Keratinocyte (primary cell): ENCODE results near the gene CORO2B.

Experiments
- CTCF ChIP-seq, 3 experiments: IDR thresholded peaks in 1 of 3; conservative IDR thresholded peaks in 1 of 3; optimal IDR thresholded peaks in 1 of 3; 2 replicates in 2 of 3; 3 replicates in 1 of 3; pipeline versions ENCODE3 to v1.5.1; 2011; ENCODE audit warnings: low read length in 3 of 3, mild to moderate bottlenecking in 3 of 3, moderate library complexity in 2 of 3, control low read depth in 1 of 3, inconsistent platforms in 1 of 3; ENCODE audit not compliant: insufficient read depth in 2 of 3; ENCODE audit errors: extremely low read depth in 1 of 3
- EZH2 ChIP-seq: IDR thresholded peaks from one replicate; pipeline ENCODE4 v1.6.1; 2012; ENCODE audit warnings: inconsistent platforms, mild to moderate bottlenecking, low read length, moderate library complexity

DNA sequence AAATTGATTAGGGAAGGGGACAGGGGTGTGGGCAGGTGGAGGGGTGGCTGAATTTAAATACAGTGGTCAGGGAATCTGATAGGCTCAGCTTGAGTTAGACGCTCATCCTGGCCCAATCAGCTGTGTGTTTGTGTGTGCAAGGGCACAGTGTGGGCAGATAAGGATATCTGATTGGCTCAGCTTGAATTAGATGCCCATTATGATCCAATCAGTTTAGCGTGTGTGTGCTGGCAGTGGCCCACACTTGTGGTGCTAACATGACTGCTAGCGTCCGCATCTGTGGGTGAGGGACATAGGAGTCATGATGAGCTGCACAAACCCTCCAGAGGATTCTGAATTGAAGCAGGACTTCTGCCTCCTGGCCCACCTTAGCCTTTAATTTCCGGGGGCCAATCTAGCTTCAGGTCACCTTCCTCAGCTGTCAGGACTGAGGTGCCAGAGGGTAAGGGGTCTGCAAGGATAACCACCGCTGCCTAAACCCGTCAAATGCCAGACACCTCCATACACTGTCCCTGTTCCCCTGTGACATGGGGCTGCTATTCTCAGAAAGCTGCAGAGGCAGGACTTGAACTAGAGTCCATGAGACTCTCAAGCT lies 97.3 kb downstream of the CORO2B start:
- TF ChIP-seq CTCF (optimal IDR thresholded peaks at IDR 0.05 in 1 of 3, IDR thresholded peaks at IDR 0.05 in 1 of 3, conservative IDR thresholded peaks at IDR 0.05 in 1 of 3; ENCODE audit: extremely low read depth in 1 of 3, insufficient read depth in 2 of 3, low read length in 3 of 3) = no peak
- no peak for TF ChIP-seq EZH2
